Stimulated activated CD4-positive, alpha-beta T cell treated with anti-CD3 and anti-CD28 coated beads, Interleukin-4, amount 100 ng/mL, for 48 hours (primary cell): ENCODE data around the gene KRCC1.
"Not testable (repeated sequence)": the region's sequence is repeated elsewhere in the genome, so short reads cannot be mapped to it uniquely, and the experiment has no call there.

Experiments
- DNase-seq, 2 donors: peaks; one replicate each; pipeline ENCODE4 v3.0.0-alpha.2; 2020; ENCODE audit warnings: low read depth in 2 of 2

Gene KRCC1

DNA sequence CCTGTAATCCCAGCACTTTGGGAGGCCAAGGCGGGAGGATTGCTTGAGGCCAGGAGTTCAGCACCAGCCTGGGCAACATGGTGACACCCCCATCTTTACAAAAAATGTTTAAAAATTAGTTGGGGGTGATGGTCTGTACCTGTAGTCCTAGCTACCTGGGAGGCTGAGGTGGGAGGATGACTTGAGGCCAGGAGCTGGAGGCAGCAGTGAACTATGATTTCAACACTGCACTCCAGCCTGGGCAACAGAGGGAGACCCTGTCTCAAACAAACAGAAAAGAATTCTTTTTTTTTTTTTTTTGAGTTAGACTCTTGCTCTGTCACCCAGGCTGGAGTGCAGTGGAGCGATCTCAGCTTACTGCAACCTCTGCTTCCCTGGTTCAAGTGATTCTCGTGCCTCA lies 55.1 kb downstream of the KRCC1 start:
- not testable (repeated sequence) for DNase-seq

DNA sequence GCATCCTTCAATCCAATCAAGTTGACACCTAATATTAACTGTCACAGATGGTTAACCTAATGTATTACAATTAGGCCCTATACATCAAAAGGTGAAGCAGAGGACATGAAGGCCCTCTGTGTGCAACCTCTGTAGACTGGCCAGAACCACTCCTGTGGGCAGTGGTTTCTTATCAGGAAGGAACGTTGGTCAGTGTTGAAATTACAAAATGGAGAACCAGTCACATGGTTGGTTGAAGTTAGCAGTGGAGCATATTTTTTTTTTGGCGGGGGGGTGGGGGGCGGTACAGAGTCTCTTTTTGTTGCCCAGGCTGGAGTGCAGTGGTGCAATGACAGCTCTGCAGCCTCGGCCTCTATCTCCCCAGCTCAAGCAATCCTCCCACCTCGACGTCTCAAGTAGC lies 59.0 kb downstream of the KRCC1 start:
- no peak for DNase-seq

DNA sequence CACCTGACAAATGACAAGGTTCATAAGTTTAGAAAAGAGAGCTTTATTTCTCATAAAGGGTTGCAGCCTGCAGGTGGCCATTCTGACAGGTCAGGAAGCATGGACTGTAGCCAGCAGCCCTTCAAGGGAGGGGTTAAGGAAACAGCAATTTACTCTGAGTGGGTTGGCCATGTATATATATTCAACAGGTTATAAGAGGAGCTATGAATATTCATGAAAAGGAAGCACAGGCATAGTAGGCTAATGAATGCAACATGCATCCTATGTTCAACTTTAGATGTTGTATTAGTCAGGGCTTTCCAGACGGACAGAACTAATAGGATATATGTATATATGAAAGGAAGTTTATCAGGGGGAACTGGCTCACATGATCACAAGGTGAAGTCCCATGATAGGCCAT lies 59.8 kb downstream of the KRCC1 start:
- no peak for DNase-seq

GRCh38 chr2:87994304-87994850 lies 61.2 kb downstream of the KRCC1 start:
- DNase-seq = not testable (repeated sequence)

DNA sequence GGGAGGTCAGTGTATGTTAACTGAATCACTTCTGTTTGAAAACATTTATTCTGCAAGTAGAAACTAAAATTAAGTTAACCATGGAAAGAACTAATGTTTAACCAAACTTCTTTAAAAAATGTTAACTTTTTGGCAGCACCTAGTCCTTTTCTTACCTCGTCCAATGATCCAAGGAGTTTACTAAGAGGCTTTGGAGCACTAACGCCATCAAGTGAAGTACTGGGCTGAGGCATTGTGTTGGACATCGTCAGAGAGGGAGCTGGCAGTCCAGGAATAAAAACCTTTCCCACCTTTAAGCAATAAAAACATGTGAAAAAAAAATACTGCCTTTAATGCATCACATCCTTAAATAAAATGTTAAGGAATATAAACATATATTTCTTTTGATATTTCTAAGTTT lies 63.0 kb downstream of the KRCC1 start:
- DNase-seq = not testable (repeated sequence)

GRCh38 chr2:87987473-87987872 lies 68.1 kb downstream of the KRCC1 start:
- DNase-seq = not testable (repeated sequence)

GRCh38 chr2:87985902-87986301 lies 69.7 kb downstream of the KRCC1 start:
- not testable (repeated sequence) for DNase-seq

- DNase-seq = not testable (repeated sequence)
Measured at GRCh38 chr2:87981182-87981581, 74.4 kb downstream of the KRCC1 start.
